DND-41 (cell line): ENCODE measurements around the gene MIEN1.

ENCODE experiments used
- EZH2 ChIP-seq: IDR thresholded peaks from 3 replicates; pipeline ENCODE4 v1.6.1; 2012; ENCODE audit warnings: borderline replicate concordance, low read depth, mild to moderate bottlenecking, moderate library complexity, low read length, inconsistent platforms; ENCODE audit not compliant: severe bottlenecking
- TF ChIP-seq, protein P1 (sequence below): IDR thresholded peaks from 2 replicates; pipeline ENCODE4 v1.5.1; 2012; ENCODE audit warnings: borderline replicate concordance, low read length, moderate library complexity, mild to moderate bottlenecking; ENCODE audit not compliant: poor library complexity, severe bottlenecking; ENCODE audit errors: extremely low read depth

DNA sequence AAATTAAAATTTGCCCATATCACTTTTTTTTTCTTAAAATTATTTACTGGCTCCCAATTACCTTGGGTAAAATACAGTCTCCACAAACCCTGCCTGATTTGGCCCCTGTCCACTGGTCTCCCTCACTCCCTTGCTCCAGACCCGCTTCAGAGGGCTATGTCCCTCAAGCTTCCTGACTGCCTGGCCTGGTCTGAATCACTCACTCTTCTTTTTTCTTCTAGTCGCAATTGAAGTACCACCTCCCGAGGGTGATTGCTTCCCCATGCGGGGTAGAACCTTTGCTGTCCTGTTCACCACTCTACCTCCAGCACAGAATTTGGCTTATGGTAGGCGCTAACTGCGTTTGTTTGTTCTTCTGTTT is 41.9 kb downstream of the MIEN1 start:
- TF ChIP-seq, protein P1, sequence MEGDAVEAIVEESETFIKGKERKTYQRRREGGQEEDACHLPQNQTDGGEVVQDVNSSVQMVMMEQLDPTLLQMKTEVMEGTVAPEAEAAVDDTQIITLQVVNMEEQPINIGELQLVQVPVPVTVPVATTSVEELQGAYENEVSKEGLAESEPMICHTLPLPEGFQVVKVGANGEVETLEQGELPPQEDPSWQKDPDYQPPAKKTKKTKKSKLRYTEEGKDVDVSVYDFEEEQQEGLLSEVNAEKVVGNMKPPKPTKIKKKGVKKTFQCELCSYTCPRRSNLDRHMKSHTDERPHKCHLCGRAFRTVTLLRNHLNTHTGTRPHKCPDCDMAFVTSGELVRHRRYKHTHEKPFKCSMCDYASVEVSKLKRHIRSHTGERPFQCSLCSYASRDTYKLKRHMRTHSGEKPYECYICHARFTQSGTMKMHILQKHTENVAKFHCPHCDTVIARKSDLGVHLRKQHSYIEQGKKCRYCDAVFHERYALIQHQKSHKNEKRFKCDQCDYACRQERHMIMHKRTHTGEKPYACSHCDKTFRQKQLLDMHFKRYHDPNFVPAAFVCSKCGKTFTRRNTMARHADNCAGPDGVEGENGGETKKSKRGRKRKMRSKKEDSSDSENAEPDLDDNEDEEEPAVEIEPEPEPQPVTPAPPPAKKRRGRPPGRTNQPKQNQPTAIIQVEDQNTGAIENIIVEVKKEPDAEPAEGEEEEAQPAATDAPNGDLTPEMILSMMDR: no peak
- TF ChIP-seq EZH2: no peak
